ENCODE measurements around the gene NEXN.

The NEXN gene

GRCh38 chr1:77970192-77970591, 81.8 kb downstream of the NEXN start:
- TF ChIP-seq CTCF (IDR thresholded peaks at IDR 0.05; ENCODE audit: control insufficient read depth, extremely low read depth, insufficient read depth), result no peak
- H3K4me3 ChIP-seq (ENCODE audit: low read depth, low read length), result no peak overlapping the region
- DNase-seq (ENCODE audit: low read depth), result no peak

- TF ChIP-seq CTCF (IDR thresholded peaks at IDR 0.05; ENCODE audit: control insufficient read depth, extremely low read depth, insufficient read depth), result no peak
- no peak for DNase-seq (ENCODE audit: low read depth)
Observed at GRCh38 chr1:77972080-77972479, 83.7 kb downstream of the NEXN start.

GRCh38 chr1:77975386-77975785, 87.0 kb downstream of the NEXN start:
- DNase-seq (ENCODE audit: low read depth), result no peak
- H3K4me3 ChIP-seq (ENCODE audit: low read depth, low read length), result no peak overlapping the region
- no peak for TF ChIP-seq CTCF (IDR thresholded peaks at IDR 0.05; ENCODE audit: control insufficient read depth, extremely low read depth, insufficient read depth)

More at GRCh38 chr1:77972080-77972479, 83.7 kb downstream of the NEXN start:
- H3K4me3 ChIP-seq (ENCODE audit: low read depth, low read length), result no peak overlapping the region

- DNase-seq (ENCODE audit: low read depth), result no peak
- TF ChIP-seq CTCF (IDR thresholded peaks at IDR 0.05; ENCODE audit: control insufficient read depth, extremely low read depth, insufficient read depth), result no peak
- no peak overlapping the region; the same call in 1 of the 2 replicates for H3K4me3 ChIP-seq (ENCODE audit: low read depth, low read length)
Observed at GRCh38 chr1:77975907-77976306, 87.5 kb downstream of the NEXN start.

- H3K4me3 ChIP-seq (ENCODE audit: low read depth, low read length), result peak overlapping the region; percentile 82
- no peak for DNase-seq (ENCODE audit: low read depth)
- TF ChIP-seq CTCF (IDR thresholded peaks at IDR 0.05; ENCODE audit: control insufficient read depth, extremely low read depth, insufficient read depth), result no peak
Observed at GRCh38 chr1:77976433-77977076, 88.1 kb downstream of the NEXN start.

GRCh38 chr1:77977989-77978292, 89.5 kb downstream of the NEXN start:
- peak overlapping the region; percentile 82 for H3K4me3 ChIP-seq (ENCODE audit: low read depth, low read length)
- no peak for TF ChIP-seq CTCF (IDR thresholded peaks at IDR 0.05; ENCODE audit: control insufficient read depth, extremely low read depth, insufficient read depth)
- no peak for DNase-seq (ENCODE audit: low read depth)

- peak; percentile 95 for DNase-seq (ENCODE audit: low read depth)
- peak overlapping the region; percentile 82 for H3K4me3 ChIP-seq (ENCODE audit: low read depth, low read length)
- no peak for TF ChIP-seq CTCF (IDR thresholded peaks at IDR 0.05; ENCODE audit: control insufficient read depth, extremely low read depth, insufficient read depth)
Observed at GRCh38 chr1:77978293-77978968, 90.0 kb downstream of the NEXN start.

Data from LNCaP clone FGC (cell line).